ENCODE data around the gene TOMM22. TPM values are rescaled to one million over a fixed set of nuclear protein-coding genes. Genes with fewer than 3 reads are reported as not detected.

TOMM22 gene
- total RNA-seq, 1 donor from 2014 or later: 105 TPM

DNA sequence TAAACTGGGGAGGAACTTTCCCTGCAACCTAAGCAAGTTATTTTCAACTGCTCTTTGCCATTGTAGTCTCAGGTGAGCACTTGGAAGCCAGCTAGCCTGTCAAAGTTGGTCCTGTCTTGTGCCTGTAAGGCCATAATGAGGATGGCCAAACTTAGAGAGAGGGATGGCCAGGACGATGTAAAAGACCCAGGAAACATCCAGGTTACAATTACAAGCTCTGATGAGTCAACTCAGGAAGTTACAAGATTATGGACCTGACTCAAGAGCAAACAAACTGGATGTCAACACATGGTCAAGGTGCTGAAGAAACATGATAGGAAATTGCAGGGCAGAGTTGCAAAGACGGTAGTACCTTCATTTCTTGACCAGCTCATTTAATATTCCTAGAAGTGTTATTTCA lies 25.6 kb downstream of the TOMM22 start:
- H3K36me3 Mint-ChIP-seq (ENCODE audit: low read depth): peaks cover 7% of the 10 kb centered on the region
- TF ChIP-seq, protein P1, sequence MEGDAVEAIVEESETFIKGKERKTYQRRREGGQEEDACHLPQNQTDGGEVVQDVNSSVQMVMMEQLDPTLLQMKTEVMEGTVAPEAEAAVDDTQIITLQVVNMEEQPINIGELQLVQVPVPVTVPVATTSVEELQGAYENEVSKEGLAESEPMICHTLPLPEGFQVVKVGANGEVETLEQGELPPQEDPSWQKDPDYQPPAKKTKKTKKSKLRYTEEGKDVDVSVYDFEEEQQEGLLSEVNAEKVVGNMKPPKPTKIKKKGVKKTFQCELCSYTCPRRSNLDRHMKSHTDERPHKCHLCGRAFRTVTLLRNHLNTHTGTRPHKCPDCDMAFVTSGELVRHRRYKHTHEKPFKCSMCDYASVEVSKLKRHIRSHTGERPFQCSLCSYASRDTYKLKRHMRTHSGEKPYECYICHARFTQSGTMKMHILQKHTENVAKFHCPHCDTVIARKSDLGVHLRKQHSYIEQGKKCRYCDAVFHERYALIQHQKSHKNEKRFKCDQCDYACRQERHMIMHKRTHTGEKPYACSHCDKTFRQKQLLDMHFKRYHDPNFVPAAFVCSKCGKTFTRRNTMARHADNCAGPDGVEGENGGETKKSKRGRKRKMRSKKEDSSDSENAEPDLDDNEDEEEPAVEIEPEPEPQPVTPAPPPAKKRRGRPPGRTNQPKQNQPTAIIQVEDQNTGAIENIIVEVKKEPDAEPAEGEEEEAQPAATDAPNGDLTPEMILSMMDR (conservative IDR thresholded peaks at IDR 0.05): no peak
- H3K27ac Mint-ChIP-seq (ENCODE audit: unreplicated experiment): no peak overlapping the region
- H3K4me1 Mint-ChIP-seq: peaks cover 53% of the 10 kb centered on the region
- peak overlapping the region; percentile 91 for H3K4me3 Mint-ChIP-seq
- H3K27me3 Mint-ChIP-seq (ENCODE audit: low read depth): no peaks in the 10 kb centered on the region
- no peak for DNase-seq (ENCODE audit: low read depth, low spot score)
- no peaks in the 10 kb centered on the region for H3K9me3 Mint-ChIP-seq

DNA sequence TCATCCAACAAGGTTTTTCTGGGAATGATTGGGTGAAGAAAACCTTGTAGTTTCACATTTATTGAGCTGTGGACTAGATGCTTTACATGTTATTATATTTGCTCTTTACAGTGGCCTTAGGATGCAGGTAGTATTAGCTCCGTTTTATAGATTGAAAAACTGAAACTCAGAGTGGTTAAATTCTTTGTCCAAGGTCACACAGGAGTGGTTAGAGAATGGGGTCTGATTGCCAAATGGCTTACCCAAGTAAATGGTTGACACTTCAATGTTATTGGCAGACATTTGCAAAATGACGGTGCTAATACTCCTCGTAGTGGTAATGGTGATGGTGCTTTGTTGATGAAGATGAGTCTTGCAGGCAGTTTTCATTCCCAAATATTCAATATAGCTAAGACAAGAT lies 26.2 kb downstream of the TOMM22 start:
- H3K27me3 Mint-ChIP-seq (ENCODE audit: low read depth): no peaks in the 10 kb centered on the region
- no peak overlapping the region for H3K27ac Mint-ChIP-seq (ENCODE audit: unreplicated experiment)
- peaks cover 7% of the 10 kb centered on the region for H3K36me3 Mint-ChIP-seq (ENCODE audit: low read depth)
- DNase-seq (ENCODE audit: low read depth, low spot score): no peak
- no peaks in the 10 kb centered on the region for H3K9me3 Mint-ChIP-seq
- peak overlapping the region; percentile 77 for H3K4me3 Mint-ChIP-seq
- peaks cover 60% of the 10 kb centered on the region for H3K4me1 Mint-ChIP-seq
- TF ChIP-seq, protein P1 (conservative IDR thresholded peaks at IDR 0.05): no peak

DNA sequence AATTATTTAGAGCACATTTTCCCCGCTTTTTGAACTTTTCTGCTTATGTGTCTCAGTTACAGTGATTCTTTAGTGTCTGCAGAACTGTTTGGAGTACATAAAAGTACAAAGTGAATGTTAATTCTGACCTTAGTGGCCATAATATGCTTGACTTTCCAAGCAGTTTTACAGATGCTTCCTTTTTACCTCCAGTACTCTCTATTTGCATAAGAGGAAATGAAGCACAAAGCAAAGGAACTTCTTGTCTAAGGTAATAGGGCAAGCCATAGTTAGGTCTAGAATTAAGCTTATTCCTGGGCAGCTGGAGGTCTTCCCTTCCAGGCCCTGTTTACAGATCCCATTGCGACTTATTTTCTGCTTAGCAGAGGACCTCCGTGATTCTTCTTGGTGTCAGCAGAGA lies 27.5 kb downstream of the TOMM22 start:
- peak overlapping the region; percentile 56 for H3K4me3 Mint-ChIP-seq

DNA sequence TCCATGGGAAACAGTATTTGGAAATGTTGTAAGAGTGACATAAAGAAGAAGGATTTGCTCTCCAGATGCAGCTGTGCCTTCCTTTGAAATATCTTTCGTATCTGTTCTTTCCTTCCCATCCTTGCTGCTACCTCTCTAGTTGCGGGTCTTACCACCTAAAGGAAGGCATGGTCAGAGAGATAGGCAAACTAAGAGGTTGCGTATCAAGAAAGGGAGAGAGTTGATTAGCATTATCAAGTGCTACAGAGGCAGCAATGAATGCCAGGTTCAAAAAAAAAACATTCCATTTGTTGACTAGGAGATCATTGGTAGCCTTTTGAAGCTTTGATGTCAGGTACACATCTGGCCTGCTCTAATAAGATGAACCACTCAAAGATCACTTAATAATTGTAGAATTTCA lies 28.6 kb downstream of the TOMM22 start:
- Mint-ChIP-seq H3K9me3 (no peaks in the 10 kb centered on the region), H3K27ac (ENCODE audit: unreplicated experiment) (no peak overlapping the region), H3K4me3 (no peak overlapping the region), H3K27me3 (ENCODE audit: low read depth) (no peaks in the 10 kb centered on the region), H3K4me1 (peaks cover 57% of the 10 kb centered on the region), H3K36me3 (ENCODE audit: low read depth) (peaks cover 7% of the 10 kb centered on the region)
- no peak for DNase-seq (ENCODE audit: low read depth, low spot score)
- TF ChIP-seq, protein P1 (conservative IDR thresholded peaks at IDR 0.05): no peak

More for the DNA sequence above, 27.5 kb downstream of the TOMM22 start:
- no peak for DNase-seq (ENCODE audit: low read depth, low spot score)
- no peak overlapping the region for H3K27ac Mint-ChIP-seq (ENCODE audit: unreplicated experiment)
- no peaks in the 10 kb centered on the region for H3K27me3 Mint-ChIP-seq (ENCODE audit: low read depth)
- peaks cover 66% of the 10 kb centered on the region for H3K4me1 Mint-ChIP-seq
- no peaks in the 10 kb centered on the region for H3K9me3 Mint-ChIP-seq
- H3K36me3 Mint-ChIP-seq (ENCODE audit: low read depth): peaks cover 7% of the 10 kb centered on the region
- TF ChIP-seq, protein P1 (conservative IDR thresholded peaks at IDR 0.05): no peak

DNA sequence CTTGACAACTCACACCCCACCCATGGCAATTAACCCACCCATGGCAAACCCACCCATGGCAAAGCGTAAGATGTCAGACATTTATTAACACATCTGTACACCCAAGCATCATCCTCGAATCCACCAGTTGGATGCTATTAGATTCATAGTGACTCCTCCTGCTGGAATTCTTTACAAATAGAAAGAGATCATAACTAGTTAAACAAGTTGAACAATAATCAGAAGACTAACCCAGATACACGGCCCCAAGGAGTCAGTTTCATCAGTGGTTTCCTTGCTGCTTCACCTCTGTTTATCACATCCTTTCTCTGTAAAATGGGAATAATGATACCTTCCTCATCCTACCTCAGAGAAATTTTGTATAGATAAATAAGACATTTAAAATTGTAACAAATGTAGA lies 29.1 kb downstream of the TOMM22 start:
- H3K9me3 Mint-ChIP-seq: no peaks in the 10 kb centered on the region
- H3K27ac Mint-ChIP-seq (ENCODE audit: unreplicated experiment): no peak overlapping the region
- no peaks in the 10 kb centered on the region for H3K27me3 Mint-ChIP-seq (ENCODE audit: low read depth)
- TF ChIP-seq, protein P1 (conservative IDR thresholded peaks at IDR 0.05): no peak
- H3K36me3 Mint-ChIP-seq (ENCODE audit: low read depth): peaks cover 7% of the 10 kb centered on the region
- H3K4me1 Mint-ChIP-seq: peaks cover 52% of the 10 kb centered on the region
- no peak overlapping the region for H3K4me3 Mint-ChIP-seq
- DNase-seq (ENCODE audit: low read depth, low spot score): no peak

All from neural crest cell (in vitro differentiated cells).